Activated T-cell treated with anti-CD3 and anti-CD28 coated beads, Interleukin-2, amount 50 U/mL, for 72 hours (primary cell): ENCODE measurements around the gene TMEM130. TPM values are rescaled to one million over a fixed set of nuclear protein-coding genes. Genes with fewer than 3 reads are reported as not detected.

ENCODE experiments used
- ATAC-seq, 2 donors: fragments of 150-1000 bp; cut with Tn5 transposase; replicated peaks in 1 of 2; 2 replicates each; pipeline ENCODE4 v1.10.0; 2021; ENCODE audit warnings: moderate library complexity in 2 of 2, mild to moderate bottlenecking in 1 of 2
- DNase-seq, 2 donors: peaks; one replicate each; pipeline ENCODE4 v3.0.0; 2021 to 2022; ENCODE audit warnings: mixed read lengths in 1 of 2
- H3K27ac Mint-ChIP-seq: one replicate; pipeline ENCODE4 v1.8.0; 2022; ENCODE audit warnings: mild to moderate bottlenecking, moderate library complexity, mixed read lengths
- H3K27me3 Mint-ChIP-seq: one replicate; pipeline ENCODE4 v1.8.0; 2022; ENCODE audit warnings: low read depth, mixed read lengths
- H3K36me3 Mint-ChIP-seq, 2 donors: one replicate each; pipeline ENCODE4 v1.8.0; 2022; ENCODE audit warnings: mixed read lengths in 2 of 2, mild to moderate bottlenecking in 1 of 2; ENCODE audit not compliant: insufficient read depth in 2 of 2
- H3K4me1 Mint-ChIP-seq: one replicate; pipeline ENCODE4 v1.8.0; 2022; ENCODE audit warnings: low read depth, mixed read lengths
- H3K4me3 Mint-ChIP-seq, 2 donors: one replicate each; pipeline ENCODE4 v1.8.0; 2022; ENCODE audit warnings: mild to moderate bottlenecking in 2 of 2, mixed read lengths in 2 of 2, moderate library complexity in 2 of 2
- H3K9me3 Mint-ChIP-seq, 2 donors: one replicate each; pipeline ENCODE4 v1.8.0; 2022; ENCODE audit warnings: mixed read lengths in 2 of 2
- total RNA-seq, 2 donors: library from RNA; stranded (reverse); gene quantifications; one replicate each; pipeline ENCODE4 v1.2.3, GENCODE V29; 2022

The TMEM130 gene
- total RNA-seq, 2 donors from 2014 or later, result 0.35 to 2.0 TPM

GRCh38 chr7:98830972-98831548 lies 38.8 kb downstream of the TMEM130 start:
- DNase-seq, result no peak
- Mint-ChIP-seq H3K9me3 (no peaks in the 10 kb centered on the region), H3K4me3 (no peak overlapping the region), H3K4me1 (no peaks in the 10 kb centered on the region), H3K36me3 (no peaks in the 10 kb centered on the region), H3K27ac (no peak overlapping the region), H3K27me3 (no peaks in the 10 kb centered on the region)
- ATAC-seq, result no peak

- ATAC-seq (no peak), DNase-seq (no peak)
- H3K27ac Mint-ChIP-seq, result no peak overlapping the region
- H3K9me3 Mint-ChIP-seq, result no peaks in the 10 kb centered on the region
- H3K4me3 Mint-ChIP-seq, result no peak overlapping the region
- no peaks in the 10 kb centered on the region for H3K4me1 Mint-ChIP-seq
- H3K27me3 Mint-ChIP-seq, result peaks cover 5% of the 10 kb centered on the region
- H3K36me3 Mint-ChIP-seq, result no peaks in the 10 kb centered on the region
Observed at GRCh38 chr7:98828368-98828767, 41.4 kb downstream of the TMEM130 start.

GRCh38 chr7:98827258-98827657 lies 42.6 kb downstream of the TMEM130 start:
- ATAC-seq (no peak), DNase-seq (no peak)
- no peak overlapping the region for H3K27ac Mint-ChIP-seq
- H3K4me1 Mint-ChIP-seq, result no peaks in the 10 kb centered on the region
- no peaks in the 10 kb centered on the region for H3K36me3 Mint-ChIP-seq
- H3K4me3 Mint-ChIP-seq, result no peak overlapping the region
- H3K9me3 Mint-ChIP-seq, result no peaks in the 10 kb centered on the region
- peaks cover 5% of the 10 kb centered on the region for H3K27me3 Mint-ChIP-seq

GRCh38 chr7:98826811-98827231 lies 43.0 kb downstream of the TMEM130 start:
- no peak for DNase-seq
- Mint-ChIP-seq H3K4me1 (no peaks in the 10 kb centered on the region), H3K27ac (no peak overlapping the region), H3K36me3 (no peaks in the 10 kb centered on the region), H3K27me3 (peaks cover 5% of the 10 kb centered on the region), H3K9me3 (no peaks in the 10 kb centered on the region), H3K4me3 (no peak overlapping the region)
- ATAC-seq, result no peak

- no peak overlapping the region for H3K4me3 Mint-ChIP-seq
- no peaks in the 10 kb centered on the region for H3K4me1 Mint-ChIP-seq
- H3K36me3 Mint-ChIP-seq, result no peaks in the 10 kb centered on the region
- H3K27ac Mint-ChIP-seq, result no peak overlapping the region
- ATAC-seq (no peak), DNase-seq (no peak)
- H3K27me3 Mint-ChIP-seq, result peaks cover 5% of the 10 kb centered on the region
- no peaks in the 10 kb centered on the region for H3K9me3 Mint-ChIP-seq
Observed at GRCh38 chr7:98826387-98826786, 43.4 kb downstream of the TMEM130 start.

GRCh38 chr7:98823226-98823625 lies 46.6 kb downstream of the TMEM130 start:
- H3K4me1 Mint-ChIP-seq, result no peaks in the 10 kb centered on the region

GRCh38 chr7:98821348-98821747 lies 48.5 kb downstream of the TMEM130 start:
- DNase-seq (no peak), ATAC-seq (no peak)
- Mint-ChIP-seq H3K9me3 (no peaks in the 10 kb centered on the region), H3K27ac (no peak overlapping the region), H3K4me3 (no peak overlapping the region), H3K36me3 (no peaks in the 10 kb centered on the region), H3K27me3 (peaks cover 12% of the 10 kb centered on the region), H3K4me1 (no peaks in the 10 kb centered on the region)

More at GRCh38 chr7:98823226-98823625, 46.6 kb downstream of the TMEM130 start:
- Mint-ChIP-seq H3K27ac (no peak overlapping the region), H3K27me3 (peaks cover 5% of the 10 kb centered on the region), H3K36me3 (no peaks in the 10 kb centered on the region), H3K4me3 (no peak overlapping the region), H3K9me3 (no peaks in the 10 kb centered on the region)
- no peak for ATAC-seq
- DNase-seq, result no peak

- no peak overlapping the region for H3K27ac Mint-ChIP-seq
- no peak overlapping the region for H3K4me3 Mint-ChIP-seq
- H3K9me3 Mint-ChIP-seq, result no peaks in the 10 kb centered on the region
- H3K27me3 Mint-ChIP-seq, result peaks cover 7% of the 10 kb centered on the region
- DNase-seq, result no peak
- ATAC-seq, result no peak
- no peaks in the 10 kb centered on the region for H3K36me3 Mint-ChIP-seq
- H3K4me1 Mint-ChIP-seq, result no peaks in the 10 kb centered on the region
Observed at GRCh38 chr7:98816967-98817710, 52.7 kb downstream of the TMEM130 start.

GRCh38 chr7:98816241-98816640 lies 53.6 kb downstream of the TMEM130 start:
- Mint-ChIP-seq H3K9me3 (peaks cover 0 to under 1% of the 10 kb centered on the region in 2 donors), H3K4me3 (no peak overlapping the region), H3K36me3 (peaks cover 0 to 3% of the 10 kb centered on the region in 2 donors), H3K27me3 (peaks cover 7% of the 10 kb centered on the region), H3K27ac (no peak overlapping the region), H3K4me1 (no peaks in the 10 kb centered on the region)
- ATAC-seq, result no peak
- no peak for DNase-seq

GRCh38 chr7:98815313-98815712 lies 54.5 kb downstream of the TMEM130 start:
- peaks cover 7% of the 10 kb centered on the region for H3K27me3 Mint-ChIP-seq
- H3K27ac Mint-ChIP-seq, result no peak overlapping the region
- H3K36me3 Mint-ChIP-seq, result peaks cover 0 to 6% of the 10 kb centered on the region in 2 donors

GRCh38 chr7:98811299-98811698 lies 58.5 kb downstream of the TMEM130 start:
- Mint-ChIP-seq H3K9me3 (peaks cover 0 to 6% of the 10 kb centered on the region in 2 donors), H3K4me3 (no peak overlapping the region), H3K4me1 (no peaks in the 10 kb centered on the region), H3K27ac (no peak overlapping the region), H3K27me3 (no peaks in the 10 kb centered on the region), H3K36me3 (peaks cover 0 to 6% of the 10 kb centered on the region in 2 donors)
- no peak for ATAC-seq
- DNase-seq, result no peak

More at GRCh38 chr7:98815313-98815712, 54.5 kb downstream of the TMEM130 start:
- peaks cover 0 to 4% of the 10 kb centered on the region in 2 donors for H3K9me3 Mint-ChIP-seq
- DNase-seq (no peak), ATAC-seq (no peak)
- H3K4me3 Mint-ChIP-seq, result no peak overlapping the region
- no peaks in the 10 kb centered on the region for H3K4me1 Mint-ChIP-seq

GRCh38 chr7:98810153-98810802 lies 59.5 kb downstream of the TMEM130 start:
- H3K4me3 Mint-ChIP-seq, result no peak overlapping the region

GRCh38 chr7:98808751-98809460 lies 60.9 kb downstream of the TMEM130 start:
- H3K27me3 Mint-ChIP-seq, result no peaks in the 10 kb centered on the region
- H3K27ac Mint-ChIP-seq, result no peak overlapping the region
- H3K4me3 Mint-ChIP-seq, result no peak overlapping the region
- no peaks in the 10 kb centered on the region for H3K4me1 Mint-ChIP-seq
- H3K36me3 Mint-ChIP-seq, result peaks cover 0 to 6% of the 10 kb centered on the region in 2 donors
- DNase-seq (no peak), ATAC-seq (no peak)
- H3K9me3 Mint-ChIP-seq, result peaks cover 0 to 6% of the 10 kb centered on the region in 2 donors

More at GRCh38 chr7:98810153-98810802, 59.5 kb downstream of the TMEM130 start:
- H3K36me3 Mint-ChIP-seq, result peaks cover 0 to 6% of the 10 kb centered on the region in 2 donors
- ATAC-seq (no peak), DNase-seq (no peak)
- H3K4me1 Mint-ChIP-seq, result no peaks in the 10 kb centered on the region
- H3K9me3 Mint-ChIP-seq, result peaks cover 0 to 6% of the 10 kb centered on the region in 2 donors
- H3K27ac Mint-ChIP-seq, result no peak overlapping the region
- no peaks in the 10 kb centered on the region for H3K27me3 Mint-ChIP-seq
